Epithelial cell of prostate (primary cell): Measurements from ENCODE around the gene GSK3B.

Experiments used
- DNase-seq: peaks from one replicate; pipeline ENCODE4 v3.0.0-alpha.2; 2011; ENCODE audit warnings: low read depth, low spot score
- H3K27ac ChIP-seq: fragments of 450-650 bp; 2 replicates; pipeline ENCODE4 v1.5.1; 2017; ENCODE audit warnings: mild to moderate bottlenecking

The GSK3B gene

GRCh38 chr3:119794971-119795612 is 299.2 kb downstream of the GSK3B start:
- no peak for DNase-seq

GRCh38 chr3:119794401-119794800 is 299.8 kb downstream of the GSK3B start:
- DNase-seq = no peak
- no peak overlapping the region for H3K27ac ChIP-seq

More at GRCh38 chr3:119794971-119795612, 299.2 kb downstream of the GSK3B start:
- H3K27ac ChIP-seq = no peak overlapping the region

GRCh38 chr3:119792270-119792669 is 302.0 kb downstream of the GSK3B start:
- H3K27ac ChIP-seq = no peak overlapping the region
- no peak for DNase-seq

GRCh38 chr3:119790369-119790768 is 303.9 kb downstream of the GSK3B start:
- DNase-seq = no peak
- H3K27ac ChIP-seq = no peak overlapping the region

GRCh38 chr3:119786409-119786808 is 307.8 kb downstream of the GSK3B start:
- H3K27ac ChIP-seq = no peak overlapping the region
- DNase-seq = no peak

GRCh38 chr3:119783883-119784282 is 310.4 kb downstream of the GSK3B start:
- H3K27ac ChIP-seq = no peak overlapping the region
- no peak for DNase-seq

- H3K27ac ChIP-seq = no peak overlapping the region
Measured at GRCh38 chr3:119783255-119783654, 311.0 kb downstream of the GSK3B start.

GRCh38 chr3:119782460-119782859 is 311.8 kb downstream of the GSK3B start:
- no peak overlapping the region for H3K27ac ChIP-seq
- no peak for DNase-seq

More at GRCh38 chr3:119783255-119783654, 311.0 kb downstream of the GSK3B start:
- no peak for DNase-seq

- H3K27ac ChIP-seq = no peak within 1 kb of the TSS
- no peak for DNase-seq
Measured at GRCh38 chr3:119781330-119782198, 312.7 kb downstream of the GSK3B start, which contains the start of gene NR1I2. NR1I2 (plus strand) TSS chr3:119782101.

- no peak overlapping the region for H3K27ac ChIP-seq
- no peak for DNase-seq
Measured at GRCh38 chr3:119779731-119780383, 314.4 kb downstream of the GSK3B start.

GRCh38 chr3:119778811-119779210 is 315.4 kb downstream of the GSK3B start:
- no peak for DNase-seq
- no peak overlapping the region for H3K27ac ChIP-seq

- H3K27ac ChIP-seq = no peak overlapping the region
- DNase-seq = no peak
Measured at GRCh38 chr3:119778176-119778575, 316.1 kb downstream of the GSK3B start.

- no peak overlapping the region for H3K27ac ChIP-seq
- no peak for DNase-seq
Measured at GRCh38 chr3:119776304-119776703, 317.9 kb downstream of the GSK3B start.

GRCh38 chr3:119774444-119774843 is 319.8 kb downstream of the GSK3B start:
- no peak overlapping the region for H3K27ac ChIP-seq
- no peak for DNase-seq
